Left ventricle myocardium inferior (tissue), 1 donor: ENCODE data around the gene CSF1R. TPM values are rescaled to one million over a fixed set of nuclear protein-coding genes. Genes with fewer than 3 reads are reported as not detected.

Experiments used
- DNase-seq: peaks from one replicate; pipeline ENCODE4 v3.0.0-alpha.2; 2020
- H3K27ac ChIP-seq: fragments of 200-600 bp; replicated peaks from 2 replicates; pipeline ENCODE4 v1.8.0; 2021
- H3K27me3 ChIP-seq: fragments of 200-600 bp; 2 replicates; pipeline ENCODE4 v1.8.0; 2021; ENCODE audit warnings: low read depth
- H3K36me3 ChIP-seq: fragments of 200-600 bp; 2 replicates; pipeline ENCODE4 v1.8.0; 2021
- H3K4me1 ChIP-seq: fragments of 200-600 bp; 2 replicates; pipeline ENCODE4 v1.8.0; 2021
- H3K4me3 ChIP-seq: fragments of 200-600 bp; 2 replicates; pipeline ENCODE4 v1.8.0; 2021; ENCODE audit warnings: mild to moderate bottlenecking, moderate library complexity
- H3K9me3 ChIP-seq: fragments of 200-600 bp; replicated peaks from 2 replicates; pipeline ENCODE4 v1.8.0; 2021
- CTCF ChIP-seq: fragments of 200-600 bp; IDR thresholded peaks from 2 replicates; pipeline ENCODE4 v1.8.0; 2021; ENCODE audit warnings: antibody characterized with exemption, mild to moderate bottlenecking, borderline replicate concordance
- intact Hi-C: fragments of 100-400 bp; cut with micrococcal nuclease; formaldehyde crosslinking; loops from one replicate; pipeline ENCODE4 v1.11.0; 2022
- total RNA-seq: library from RNA; stranded (reverse); fragmentation: NEBNext Ultra II Directional; extraction: Animal tissue kit (Norgen Biotek cat#: 25700); gene quantifications from one replicate; pipeline ENCODE4 v1.2.1, GENCODE V29; 2021
- donor health status: DM: no; HTN: yes; CAD: no; lungs with severe emphysema.

The CSF1R gene
- total RNA-seq, 1 donor from 2014 or later = 15.5 TPM

- peak overlapping the region; percentile 89 for H3K27ac ChIP-seq
- no peaks in the 10 kb centered on the region for H3K27me3 ChIP-seq
- H3K9me3 ChIP-seq = no peaks in the 10 kb centered on the region
- H3K4me1 ChIP-seq = peaks cover 63% of the 10 kb centered on the region
- TF ChIP-seq CTCF = no peak
- H3K36me3 ChIP-seq = peaks cover 30% of the 10 kb centered on the region
- no peak overlapping the region for H3K4me3 ChIP-seq
- DNase-seq = no peak
- intact Hi-C loops = no loop called here
Observed at GRCh38 chr5:150132740-150133139, 46.4 kb upstream of the CSF1R start.

GRCh38 chr5:150131978-150132694 lies 45.8 kb upstream of the CSF1R start:
- Histone ChIP-seq H3K27me3 (no peaks in the 10 kb centered on the region), H3K36me3 (peaks cover 30% of the 10 kb centered on the region), H3K9me3 (no peaks in the 10 kb centered on the region), H3K27ac (peak overlapping the region; percentile 89), H3K4me1 (peaks cover 57% of the 10 kb centered on the region), H3K4me3 (no peak overlapping the region)
- intact Hi-C loops = no loop called here
- no peak for DNase-seq
- TF ChIP-seq CTCF = no peak

GRCh38 chr5:150131461-150131860 lies 45.1 kb upstream of the CSF1R start:
- H3K4me1 ChIP-seq = peaks cover 50% of the 10 kb centered on the region
- no peak for TF ChIP-seq CTCF
- peaks cover 36% of the 10 kb centered on the region for H3K36me3 ChIP-seq
- intact Hi-C loops = no loop called here
- H3K27me3 ChIP-seq = no peaks in the 10 kb centered on the region
- peak overlapping the region; percentile 89 for H3K27ac ChIP-seq
- H3K4me3 ChIP-seq = no peak overlapping the region
- DNase-seq = no peak
- no peaks in the 10 kb centered on the region for H3K9me3 ChIP-seq

- no peaks in the 10 kb centered on the region for H3K9me3 ChIP-seq
- peaks cover 41% of the 10 kb centered on the region for H3K4me1 ChIP-seq
- no peak overlapping the region for H3K4me3 ChIP-seq
- peak overlapping the region; percentile 89 for H3K27ac ChIP-seq
- intact Hi-C loops = no loop called here
- TF ChIP-seq CTCF = no peak
- H3K27me3 ChIP-seq = no peaks in the 10 kb centered on the region
- no peak for DNase-seq
- H3K36me3 ChIP-seq = peaks cover 44% of the 10 kb centered on the region
Observed at GRCh38 chr5:150130493-150130922, 44.2 kb upstream of the CSF1R start.

- intact Hi-C loops = no loop called here
- peaks cover 36% of the 10 kb centered on the region for H3K4me1 ChIP-seq
- no peaks in the 10 kb centered on the region for H3K27me3 ChIP-seq
- H3K36me3 ChIP-seq = peaks cover 42% of the 10 kb centered on the region
- no peaks in the 10 kb centered on the region for H3K9me3 ChIP-seq
- DNase-seq = peak; percentile 71
- peak overlapping the region; percentile 43 for H3K4me3 ChIP-seq
- peak overlapping the region; percentile 89 for H3K27ac ChIP-seq
- TF ChIP-seq CTCF = peak; percentile 95
Observed at GRCh38 chr5:150129813-150130492, 43.6 kb upstream of the CSF1R start.
